ENCODE data around the gene FOXF1.

The FOXF1 gene

DNA sequence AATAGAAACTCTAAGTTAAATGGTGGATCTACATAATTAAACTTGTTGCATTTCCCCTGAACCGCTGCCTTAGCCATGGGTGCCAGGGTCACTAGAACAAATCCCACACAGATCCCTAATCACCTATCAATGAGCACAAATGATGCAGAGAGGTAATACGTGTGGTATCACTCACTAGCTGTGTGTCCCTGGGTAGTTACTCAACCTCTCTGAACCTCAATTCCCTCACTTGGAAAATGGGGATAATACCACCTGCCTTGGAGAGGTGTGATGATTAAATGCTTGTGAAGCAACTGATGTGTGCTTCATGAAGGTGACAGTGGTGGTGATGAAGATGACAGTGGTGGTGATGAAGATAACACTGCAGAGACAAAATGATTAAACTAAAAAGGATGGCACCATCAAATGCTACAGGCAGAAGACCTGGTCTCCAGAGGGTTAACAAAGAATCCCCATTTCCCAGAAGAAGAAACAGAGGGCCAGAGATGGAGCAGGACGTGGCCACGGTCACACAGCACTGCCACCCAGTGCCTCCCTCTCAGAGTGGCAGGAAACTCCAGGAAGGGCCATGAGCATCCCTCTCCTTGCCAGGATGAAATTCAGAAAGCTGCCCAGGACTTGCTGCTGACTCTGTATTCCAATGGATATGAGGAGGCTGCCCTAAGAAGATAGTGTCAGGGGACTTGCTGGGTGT, 17.9 kb upstream of the FOXF1 start:
- Histone ChIP-seq H3K27me3 (ENCODE audit: insufficient read depth, low read length) (peaks cover 99% of the 10 kb centered on the region), H3K4me3 (ENCODE audit: low read depth, low read length) (no peak overlapping the region), H3K36me3 (ENCODE audit: insufficient read depth, low read length) (no peaks in the 10 kb centered on the region), H2AFZ (ENCODE audit: low read length, unreplicated experiment) (no peak overlapping the region), H3K4me1 (ENCODE audit: control insufficient read depth, insufficient read depth, low read length, unreplicated experiment) (no peaks in the 10 kb centered on the region), H3K79me2 (ENCODE audit: control insufficient read depth, insufficient read depth, low read length, unreplicated experiment) (no peaks in the 10 kb centered on the region), H3K27ac (ENCODE audit: low read depth, low read length) (no peak overlapping the region)

GRCh38 chr16:86492961-86493629, 17.2 kb upstream of the FOXF1 start:
- no peaks in the 10 kb centered on the region for H3K79me2 ChIP-seq (ENCODE audit: control insufficient read depth, insufficient read depth, low read length, unreplicated experiment)
- H3K4me1 ChIP-seq (ENCODE audit: control insufficient read depth, insufficient read depth, low read length, unreplicated experiment), result no peaks in the 10 kb centered on the region
- H3K4me3 ChIP-seq (ENCODE audit: low read depth, low read length), result no peak overlapping the region
- peaks cover 99% of the 10 kb centered on the region for H3K27me3 ChIP-seq (ENCODE audit: insufficient read depth, low read length)
- H3K36me3 ChIP-seq (ENCODE audit: insufficient read depth, low read length), result no peaks in the 10 kb centered on the region
- no peak overlapping the region for H2AFZ ChIP-seq (ENCODE audit: low read length, unreplicated experiment)
- no peak overlapping the region for H3K27ac ChIP-seq (ENCODE audit: low read depth, low read length)

GRCh38 chr16:86494039-86494564, 16.2 kb upstream of the FOXF1 start:
- Histone ChIP-seq H3K36me3 (ENCODE audit: insufficient read depth, low read length) (no peaks in the 10 kb centered on the region), H3K4me1 (ENCODE audit: control insufficient read depth, insufficient read depth, low read length, unreplicated experiment) (no peaks in the 10 kb centered on the region), H3K4me3 (ENCODE audit: low read depth, low read length) (no peak overlapping the region), H3K27me3 (ENCODE audit: insufficient read depth, low read length) (peaks cover 99% of the 10 kb centered on the region), H3K27ac (ENCODE audit: low read depth, low read length) (no peak overlapping the region), H3K79me2 (ENCODE audit: control insufficient read depth, insufficient read depth, low read length, unreplicated experiment) (no peaks in the 10 kb centered on the region), H2AFZ (ENCODE audit: low read length, unreplicated experiment) (no peak overlapping the region)

GRCh38 chr16:86494565-86495356, 15.6 kb upstream of the FOXF1 start:
- Histone ChIP-seq H3K27me3 (ENCODE audit: insufficient read depth, low read length) (peaks cover 99% of the 10 kb centered on the region), H3K27ac (ENCODE audit: low read depth, low read length) (no peak overlapping the region), H3K79me2 (ENCODE audit: control insufficient read depth, insufficient read depth, low read length, unreplicated experiment) (no peaks in the 10 kb centered on the region), H3K4me3 (ENCODE audit: low read depth, low read length) (no peak overlapping the region), H3K36me3 (ENCODE audit: insufficient read depth, low read length) (no peaks in the 10 kb centered on the region), H3K4me1 (ENCODE audit: control insufficient read depth, insufficient read depth, low read length, unreplicated experiment) (no peaks in the 10 kb centered on the region), H2AFZ (ENCODE audit: low read length, unreplicated experiment) (no peak overlapping the region)

DNA sequence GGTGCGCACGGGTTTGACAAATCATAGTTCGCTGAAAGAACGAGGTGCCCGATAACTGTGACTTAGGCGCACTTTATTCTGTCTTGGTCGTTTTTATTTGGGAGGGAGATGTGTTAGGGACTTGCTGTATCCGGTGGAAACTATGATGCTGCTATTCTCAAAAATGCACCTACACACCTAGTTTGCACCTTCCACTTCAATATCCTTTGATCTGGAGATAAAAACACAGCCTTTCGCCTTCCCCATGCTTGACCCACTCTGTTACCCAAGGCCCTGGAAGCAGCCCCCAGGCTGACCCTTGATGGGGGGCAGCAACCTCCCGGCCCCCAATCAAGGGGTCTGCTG, 15.0 kb upstream of the FOXF1 start:
- no peak overlapping the region for H3K4me3 ChIP-seq (ENCODE audit: low read depth, low read length)
- H3K27ac ChIP-seq (ENCODE audit: low read depth, low read length), result no peak overlapping the region
- peaks cover 99% of the 10 kb centered on the region for H3K27me3 ChIP-seq (ENCODE audit: insufficient read depth, low read length)
- H3K36me3 ChIP-seq (ENCODE audit: insufficient read depth, low read length), result no peaks in the 10 kb centered on the region
- H3K4me1 ChIP-seq (ENCODE audit: control insufficient read depth, insufficient read depth, low read length, unreplicated experiment), result no peaks in the 10 kb centered on the region
- no peak overlapping the region for H2AFZ ChIP-seq (ENCODE audit: low read length, unreplicated experiment)
- no peaks in the 10 kb centered on the region for H3K79me2 ChIP-seq (ENCODE audit: control insufficient read depth, insufficient read depth, low read length, unreplicated experiment)

DNA sequence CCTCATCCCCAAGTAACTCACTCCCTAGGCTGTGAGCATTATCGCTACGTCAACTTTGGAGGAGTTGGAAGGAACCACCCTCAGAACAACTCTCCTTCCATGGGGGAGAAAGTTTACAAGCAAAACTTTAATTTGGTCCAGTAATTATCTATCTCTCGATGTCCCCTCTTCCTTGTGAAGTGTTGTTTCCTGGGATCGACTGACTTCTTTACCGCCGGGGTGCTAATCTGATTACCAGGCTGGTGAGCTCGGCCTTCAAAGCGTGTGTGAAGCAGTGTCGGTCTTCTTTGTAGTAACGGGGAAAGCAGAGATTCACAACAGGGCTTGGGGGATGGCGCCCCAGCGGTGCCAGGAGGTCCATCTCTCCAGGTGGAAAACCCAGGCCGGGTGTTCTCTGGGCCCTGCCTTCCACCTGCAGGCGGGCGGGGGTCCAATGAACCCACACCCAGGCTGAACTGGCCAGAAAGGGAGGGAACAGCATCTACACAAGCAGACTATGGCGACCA, 14.5 kb upstream of the FOXF1 start:
- no peak overlapping the region for H3K4me3 ChIP-seq (ENCODE audit: low read depth, low read length)
- H3K4me1 ChIP-seq (ENCODE audit: control insufficient read depth, insufficient read depth, low read length, unreplicated experiment), result no peaks in the 10 kb centered on the region
- no peaks in the 10 kb centered on the region for H3K36me3 ChIP-seq (ENCODE audit: insufficient read depth, low read length)
- no peak overlapping the region for H2AFZ ChIP-seq (ENCODE audit: low read length, unreplicated experiment)
- H3K79me2 ChIP-seq (ENCODE audit: control insufficient read depth, insufficient read depth, low read length, unreplicated experiment), result no peaks in the 10 kb centered on the region
- H3K27ac ChIP-seq (ENCODE audit: low read depth, low read length), result no peak overlapping the region
- H3K27me3 ChIP-seq (ENCODE audit: insufficient read depth, low read length), result peaks cover 99% of the 10 kb centered on the region

- Histone ChIP-seq H3K27ac (ENCODE audit: low read depth, low read length) (no peak overlapping the region), H3K4me3 (ENCODE audit: low read depth, low read length) (no peak overlapping the region)
Measured at GRCh38 chr16:86496262-86496928, 13.9 kb upstream of the FOXF1 start.

DNA sequence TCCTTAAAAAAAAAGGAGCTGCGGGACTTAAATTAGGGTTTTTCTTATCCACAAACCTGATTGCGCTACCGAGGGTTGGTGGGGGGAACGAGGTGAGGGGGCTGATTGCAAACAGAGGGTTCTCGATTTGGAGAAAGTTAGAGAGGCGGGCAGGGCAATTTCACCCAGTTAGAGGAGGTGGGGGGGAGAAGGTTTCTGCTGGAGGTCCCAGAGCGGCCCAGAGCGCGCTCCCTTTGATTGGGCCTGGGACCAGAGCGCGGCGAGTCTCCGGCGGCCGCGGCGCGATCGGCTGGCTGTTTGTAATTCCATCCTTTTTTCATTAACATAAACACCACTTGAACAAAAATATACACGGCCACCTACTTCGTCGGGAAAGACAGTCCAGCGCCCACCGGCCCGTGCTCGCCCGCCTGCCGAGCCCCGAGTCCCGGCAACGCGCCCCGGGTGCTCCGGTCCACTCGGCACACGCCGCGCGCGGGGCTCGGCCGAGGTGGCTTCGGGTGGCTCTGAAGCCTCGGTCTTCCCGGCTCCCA, 13.3 kb upstream of the FOXF1 start:
- Histone ChIP-seq H2AFZ (ENCODE audit: low read length, unreplicated experiment) (no peak overlapping the region), H3K36me3 (ENCODE audit: insufficient read depth, low read length) (no peaks in the 10 kb centered on the region), H3K4me1 (ENCODE audit: control insufficient read depth, insufficient read depth, low read length, unreplicated experiment) (no peaks in the 10 kb centered on the region), H3K27me3 (ENCODE audit: insufficient read depth, low read length) (peaks cover 99% of the 10 kb centered on the region), H3K79me2 (ENCODE audit: control insufficient read depth, insufficient read depth, low read length, unreplicated experiment) (no peaks in the 10 kb centered on the region), H3K4me3 (ENCODE audit: low read depth, low read length) (no peak overlapping the region), H3K27ac (ENCODE audit: low read depth, low read length) (no peak overlapping the region)

More at GRCh38 chr16:86496262-86496928, 13.9 kb upstream of the FOXF1 start:
- H3K36me3 ChIP-seq (ENCODE audit: insufficient read depth, low read length), result no peaks in the 10 kb centered on the region
- peaks cover 99% of the 10 kb centered on the region for H3K27me3 ChIP-seq (ENCODE audit: insufficient read depth, low read length)
- H3K4me1 ChIP-seq (ENCODE audit: control insufficient read depth, insufficient read depth, low read length, unreplicated experiment), result no peaks in the 10 kb centered on the region
- no peak overlapping the region for H2AFZ ChIP-seq (ENCODE audit: low read length, unreplicated experiment)
- no peaks in the 10 kb centered on the region for H3K79me2 ChIP-seq (ENCODE audit: control insufficient read depth, insufficient read depth, low read length, unreplicated experiment)

DNA sequence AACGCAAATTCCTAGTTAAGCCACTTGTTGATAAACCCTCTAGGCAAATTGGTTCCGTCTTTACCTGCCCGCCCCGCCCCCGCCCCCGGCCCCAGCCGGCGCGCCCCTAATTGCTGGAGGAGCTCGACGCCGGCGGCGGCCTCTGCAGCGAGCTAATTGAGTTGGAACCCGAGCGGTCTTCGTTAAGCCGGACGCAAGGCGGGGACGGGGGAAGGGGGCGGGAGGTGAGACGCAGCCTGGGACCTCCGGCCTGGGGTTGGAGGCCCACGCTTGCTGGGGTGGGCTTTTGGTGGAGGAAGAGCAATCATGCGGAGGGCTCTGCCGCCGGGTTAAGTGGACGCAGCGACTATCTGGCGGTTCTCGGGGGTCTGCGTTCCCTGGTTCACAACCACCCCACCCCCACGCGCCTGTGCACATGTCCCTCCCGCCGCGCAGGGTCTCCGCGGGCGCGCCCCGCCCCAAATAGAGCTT, 12.7 kb upstream of the FOXF1 start:
- no peaks in the 10 kb centered on the region for H3K36me3 ChIP-seq (ENCODE audit: insufficient read depth, low read length)
- H3K4me1 ChIP-seq (ENCODE audit: control insufficient read depth, insufficient read depth, low read length, unreplicated experiment), result no peaks in the 10 kb centered on the region
- H3K4me3 ChIP-seq (ENCODE audit: low read depth, low read length), result no peak overlapping the region
- H3K79me2 ChIP-seq (ENCODE audit: control insufficient read depth, insufficient read depth, low read length, unreplicated experiment), result no peaks in the 10 kb centered on the region
- H3K27ac ChIP-seq (ENCODE audit: low read depth, low read length), result no peak overlapping the region
- peaks cover 99% of the 10 kb centered on the region for H3K27me3 ChIP-seq (ENCODE audit: insufficient read depth, low read length)
- H2AFZ ChIP-seq (ENCODE audit: low read length, unreplicated experiment), result no peak overlapping the region

DNA sequence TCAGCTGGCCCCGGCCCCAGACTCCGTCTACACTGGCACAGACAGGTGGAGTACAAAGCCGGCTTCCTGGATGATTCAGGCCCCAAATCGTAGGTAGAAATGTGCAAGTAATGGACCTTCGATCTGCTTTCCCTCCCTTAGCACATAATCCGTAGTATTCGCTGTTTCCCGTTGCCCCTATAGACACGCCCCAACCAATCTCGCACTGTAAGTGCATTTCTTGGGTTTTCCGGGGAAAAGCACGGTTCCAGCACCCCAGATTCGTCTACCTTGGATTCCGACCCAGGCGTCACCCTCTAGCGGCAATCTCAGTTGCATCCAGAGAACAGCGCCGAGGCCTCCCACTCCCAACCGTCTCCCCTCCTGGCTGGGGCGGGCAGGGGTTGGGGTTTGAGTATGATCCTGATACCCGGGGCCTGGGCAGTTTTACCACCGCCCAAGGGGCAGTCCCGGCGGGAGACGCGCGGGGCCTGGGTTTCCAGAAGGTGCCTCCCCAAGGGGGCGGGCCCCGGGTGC, 12.1 kb upstream of the FOXF1 start:
- H3K27ac ChIP-seq (ENCODE audit: low read depth, low read length), result no peak overlapping the region
- no peak overlapping the region for H3K4me3 ChIP-seq (ENCODE audit: low read depth, low read length)
- no peaks in the 10 kb centered on the region for H3K79me2 ChIP-seq (ENCODE audit: control insufficient read depth, insufficient read depth, low read length, unreplicated experiment)
- H2AFZ ChIP-seq (ENCODE audit: low read length, unreplicated experiment), result no peak overlapping the region
- peaks cover 99% of the 10 kb centered on the region for H3K27me3 ChIP-seq (ENCODE audit: insufficient read depth, low read length)
- H3K36me3 ChIP-seq (ENCODE audit: insufficient read depth, low read length), result no peaks in the 10 kb centered on the region
- H3K4me1 ChIP-seq (ENCODE audit: control insufficient read depth, insufficient read depth, low read length, unreplicated experiment), result no peaks in the 10 kb centered on the region

Data from ACC112 (cell line).